IPS DF 4.7 (cell line): Measurements from ENCODE around the gene AUTS2.
"Not testable (repeated sequence)": the region's sequence is repeated elsewhere in the genome, so short reads cannot be mapped to it uniquely, and the experiment has no call there.

Experiments used
- DNase-seq: peaks from one replicate; pipeline ENCODE4 v3.0.0-alpha.2; 2013; ENCODE audit warnings: low spot score; ENCODE audit errors: extremely low read depth

AUTS2 gene

GRCh38 chr7:70587739-70588138 is 989.5 kb downstream of the AUTS2 start:
- no peak for DNase-seq

GRCh38 chr7:70588191-70588921 is 990.1 kb downstream of the AUTS2 start:
- no peak for DNase-seq

GRCh38 chr7:70589010-70589409 is 990.7 kb downstream of the AUTS2 start:
- no peak for DNase-seq

- no peak for DNase-seq
Measured at GRCh38 chr7:70589590-70589989, 991.3 kb downstream of the AUTS2 start.

GRCh38 chr7:70590126-70590854 is 992.0 kb downstream of the AUTS2 start:
- DNase-seq = no peak

GRCh38 chr7:70591643-70592042 is 993.4 kb downstream of the AUTS2 start:
- DNase-seq = no peak

GRCh38 chr7:70592171-70592570 is 993.9 kb downstream of the AUTS2 start:
- DNase-seq = no peak

GRCh38 chr7:70594170-70594569 is 995.9 kb downstream of the AUTS2 start:
- DNase-seq = no peak

GRCh38 chr7:70594885-70595284 is 996.6 kb downstream of the AUTS2 start:
- not testable (repeated sequence) for DNase-seq

GRCh38 chr7:70595370-70595754 is 997.1 kb downstream of the AUTS2 start:
- DNase-seq = no peak

GRCh38 chr7:70595755-70596597 is 997.7 kb downstream of the AUTS2 start:
- no peak for DNase-seq

- DNase-seq = no peak
Measured at GRCh38 chr7:70596598-70596913, 998.3 kb downstream of the AUTS2 start.

GRCh38 chr7:70597066-70597465 is 998.8 kb downstream of the AUTS2 start:
- DNase-seq = no peak

- DNase-seq = no peak
Measured at GRCh38 chr7:70598976-70599375, 1000.7 kb downstream of the AUTS2 start.

GRCh38 chr7:70599446-70600190 is 1001.3 kb downstream of the AUTS2 start:
- DNase-seq = no peak

- DNase-seq = no peak
Measured at GRCh38 chr7:70600993-70601392, 1002.7 kb downstream of the AUTS2 start.

- no peak for DNase-seq
Measured at GRCh38 chr7:70602117-70602516, 1003.8 kb downstream of the AUTS2 start.

GRCh38 chr7:70607281-70607680 is 1009.0 kb downstream of the AUTS2 start:
- DNase-seq = no peak

- no peak for DNase-seq
Measured at GRCh38 chr7:70607759-70608158, 1009.5 kb downstream of the AUTS2 start.

GRCh38 chr7:70608229-70608628 is 1010.0 kb downstream of the AUTS2 start:
- DNase-seq = no peak

GRCh38 chr7:70612811-70613210 is 1014.5 kb downstream of the AUTS2 start:
- no peak for DNase-seq
